HG03039 (cell line): ENCODE results near the gene STAT6.
A peak's percentile ranks its signal among the peaks of the same experiment; 100 is the strongest.
"Not testable (repeated sequence)": the region's sequence is repeated elsewhere in the genome, so short reads cannot be mapped to it uniquely, and the experiment has no call there.

ENCODE experiments used
- ATAC-seq: cut with Tn5 transposase; IDR thresholded peaks from one replicate; pipeline ENCODE4 v1.9.1; 2021; ENCODE audit warnings: mild to moderate bottlenecking, moderate library complexity; ENCODE audit not compliant: unreplicated experiment

Gene STAT6

DNA sequence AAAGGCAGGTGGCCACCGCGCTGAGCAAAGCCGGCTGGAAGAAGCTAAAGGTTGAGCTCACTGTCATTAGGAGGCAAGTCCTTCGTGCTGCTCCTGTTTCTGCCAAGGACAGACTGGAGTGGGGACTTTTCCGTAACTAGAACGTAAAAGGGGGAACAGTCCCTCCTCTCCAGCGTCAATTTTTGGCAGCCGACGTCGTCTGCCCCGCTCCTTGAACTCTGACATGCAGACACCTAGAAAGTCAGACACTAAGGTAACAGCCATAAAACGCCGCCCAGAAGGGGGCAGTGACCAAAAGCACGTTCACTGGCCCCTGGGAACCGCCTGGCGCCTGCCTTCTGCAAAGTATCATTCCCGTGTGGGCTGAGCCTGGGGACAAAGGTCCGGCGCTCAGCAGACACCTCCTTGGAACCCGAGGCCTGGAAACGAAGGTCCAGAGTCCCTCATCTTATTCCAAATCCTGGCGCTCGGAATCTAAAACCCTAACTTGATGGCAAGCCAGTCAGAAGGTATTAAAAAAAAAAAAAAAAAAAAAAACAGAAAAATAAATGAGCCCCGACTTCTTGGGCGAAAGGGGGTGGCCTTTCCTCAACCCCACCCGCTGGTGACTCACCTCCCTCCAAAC is 16.1 kb upstream of the STAT6 start:
- ATAC-seq, result no peak

DNA sequence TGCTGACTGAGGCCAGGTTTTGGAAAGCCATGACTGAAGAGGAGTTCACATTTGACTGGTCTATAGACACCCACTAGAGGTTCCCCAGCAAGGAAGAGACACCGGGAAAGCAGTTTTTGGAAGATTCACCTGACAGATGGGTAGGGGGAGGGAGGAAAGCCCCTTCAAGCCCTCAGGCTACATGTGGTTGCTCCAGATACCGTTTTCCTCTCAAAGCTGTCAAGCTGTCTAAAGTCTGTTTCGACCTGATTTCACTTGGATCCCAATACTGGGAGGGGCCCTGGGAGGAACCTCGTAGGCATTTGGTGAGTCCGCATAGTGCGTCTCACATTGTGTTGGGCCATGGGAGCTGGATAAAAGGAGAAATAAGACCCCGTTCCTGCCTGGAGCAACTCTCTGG is 15.4 kb upstream of the STAT6 start:
- no peak for ATAC-seq

DNA sequence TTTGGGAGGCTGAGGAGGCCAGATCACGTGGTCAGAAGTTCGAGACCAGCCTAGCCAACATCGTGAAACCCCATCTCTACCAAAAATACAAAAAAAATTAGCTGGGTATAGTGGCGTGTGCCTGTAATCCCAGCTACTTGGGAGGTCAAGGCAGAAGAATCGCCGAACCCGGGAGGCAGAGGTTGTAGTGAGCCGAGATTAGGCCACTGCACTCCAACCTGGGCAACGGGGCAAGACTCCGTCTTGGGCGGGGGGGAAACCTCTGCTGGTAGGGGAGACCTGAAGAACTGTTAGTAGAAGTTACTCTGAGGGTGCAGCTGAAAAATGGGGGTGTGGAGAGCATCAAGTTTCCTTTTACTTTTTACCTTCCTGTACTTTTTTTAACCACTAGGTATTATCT is 14.9 kb upstream of the STAT6 start:
- no peak for ATAC-seq

DNA sequence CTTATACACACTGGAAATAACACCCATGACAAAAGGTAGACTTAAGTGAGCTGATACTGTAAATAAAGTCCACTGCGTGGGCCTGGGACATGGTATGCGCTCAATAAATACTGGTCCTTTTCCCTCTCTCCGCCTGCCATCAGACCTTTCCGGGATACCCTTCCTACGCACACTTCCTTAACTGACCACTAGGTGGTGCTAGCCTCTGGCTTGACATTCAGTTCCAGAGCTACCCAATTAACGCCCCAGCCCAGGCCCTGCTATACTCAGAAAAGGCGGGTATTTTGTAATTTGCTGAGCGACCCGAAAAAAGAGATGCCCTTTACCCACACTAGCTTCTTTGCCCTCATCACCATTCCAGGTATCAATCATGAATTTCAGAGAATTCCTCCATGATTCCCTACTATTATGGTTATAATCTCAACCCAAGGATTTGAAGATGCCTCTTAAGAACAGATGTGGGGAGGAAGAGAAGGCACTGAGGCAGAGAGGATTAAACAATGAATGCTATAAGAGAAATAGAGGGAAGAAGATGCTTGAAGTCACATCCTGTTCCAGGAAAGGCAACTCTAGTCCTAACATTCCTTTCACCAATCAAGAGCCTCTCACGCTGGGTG is 13.2 kb upstream of the STAT6 start:
- ATAC-seq, result no peak

DNA sequence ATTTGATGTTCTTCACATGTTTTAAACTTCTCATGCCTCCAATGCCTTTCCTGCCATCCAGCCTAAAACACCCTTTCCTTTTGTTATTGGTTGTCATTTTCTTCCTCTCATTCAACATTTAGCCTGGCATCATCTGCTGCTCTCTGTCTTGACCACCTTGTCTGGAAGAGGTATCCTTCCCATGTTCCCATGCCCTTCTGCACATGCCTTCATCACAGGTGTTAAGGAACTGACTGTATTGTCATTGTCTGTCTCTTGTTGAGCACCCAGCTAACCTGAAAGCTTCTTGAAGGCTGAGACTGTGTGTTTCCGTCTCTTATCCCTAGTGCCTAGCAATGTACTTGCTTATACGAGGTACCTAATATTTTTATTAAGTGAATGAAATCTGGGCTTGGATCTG is 12.7 kb upstream of the STAT6 start:
- no peak for ATAC-seq

DNA sequence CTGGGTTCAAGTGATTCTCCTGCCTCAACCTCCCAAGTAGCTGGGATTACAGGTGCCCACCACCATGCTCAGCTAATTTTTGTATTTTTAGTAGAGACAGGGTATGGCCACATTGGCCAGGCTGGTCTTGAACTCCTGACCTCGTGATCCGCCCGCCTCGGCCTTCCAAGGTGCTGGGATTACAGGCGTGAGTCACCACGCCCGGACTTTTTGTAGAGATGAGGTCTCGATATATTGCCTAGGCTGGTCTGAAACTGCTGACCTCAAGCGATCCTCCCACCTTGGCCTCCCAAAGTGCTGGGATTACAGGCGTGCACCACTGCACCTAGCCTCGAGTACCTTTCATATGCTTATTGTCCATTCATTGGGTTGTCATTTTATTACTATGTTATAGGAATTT is 9.6 kb upstream of the STAT6 start:
- ATAC-seq, result not testable (repeated sequence)

DNA sequence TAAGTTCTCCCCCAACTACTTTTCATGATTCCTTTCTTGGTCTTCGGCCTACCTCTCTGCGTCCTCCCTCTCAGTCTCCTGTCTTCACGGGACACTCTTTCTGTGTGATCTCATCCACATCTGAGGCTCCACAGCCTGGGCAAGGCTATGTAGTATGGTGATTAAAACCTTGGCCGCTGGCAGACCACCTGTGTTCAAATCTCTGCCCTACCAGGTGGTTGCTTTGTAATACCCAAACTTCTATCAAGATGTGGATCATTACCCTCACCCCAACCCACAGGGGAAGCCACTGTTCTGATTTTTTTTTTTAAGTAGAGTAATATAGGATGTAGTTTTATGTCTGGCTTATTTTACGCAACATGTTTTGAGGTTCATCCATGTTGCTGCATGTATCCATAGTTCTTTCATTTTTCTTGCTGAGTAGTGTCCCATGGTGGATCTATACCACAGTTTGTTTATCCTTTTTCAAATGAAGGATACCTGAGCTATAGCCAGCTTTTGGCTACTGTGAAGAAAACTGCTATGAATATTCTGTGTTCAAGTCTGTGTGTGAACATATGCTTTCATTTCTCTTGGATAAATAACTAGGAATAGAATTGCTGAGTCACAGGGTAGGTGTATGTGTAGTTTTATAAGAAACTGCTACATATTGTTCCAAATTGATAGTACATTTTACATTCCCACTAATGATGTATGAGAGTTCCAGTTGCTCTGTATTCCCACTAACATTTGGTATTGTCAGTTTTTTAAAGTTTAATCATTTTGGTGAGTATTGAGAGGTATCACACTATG is 8.3 kb upstream of the STAT6 start:
- no peak for ATAC-seq

DNA sequence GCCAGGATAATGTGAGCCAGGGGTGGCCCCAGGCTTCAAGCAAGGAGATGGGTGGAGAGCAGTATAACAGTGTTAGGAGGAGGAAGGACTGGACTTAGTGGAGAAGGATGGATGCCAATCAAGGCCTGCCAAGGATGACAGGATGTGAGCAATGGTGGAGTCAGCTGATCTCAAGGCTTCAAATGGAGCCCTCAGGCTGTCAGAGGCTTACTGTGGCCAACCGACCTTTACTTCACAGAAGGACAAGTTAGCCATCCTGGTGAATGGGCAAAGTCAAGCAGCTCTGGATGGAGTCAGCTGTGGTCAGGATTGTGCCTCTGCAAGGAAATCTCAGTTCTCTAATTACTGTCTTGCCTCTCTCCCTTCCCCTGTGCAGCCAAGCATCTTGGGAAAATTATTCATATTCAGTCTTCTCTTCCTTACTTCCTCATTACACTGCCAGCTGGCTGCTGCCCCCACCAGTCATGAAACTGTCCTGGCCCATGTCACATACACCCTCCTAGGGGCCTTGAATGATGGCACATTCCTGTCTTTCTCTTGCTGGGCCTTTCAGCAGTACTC is 7.6 kb upstream of the STAT6 start:
- no peak for ATAC-seq

DNA sequence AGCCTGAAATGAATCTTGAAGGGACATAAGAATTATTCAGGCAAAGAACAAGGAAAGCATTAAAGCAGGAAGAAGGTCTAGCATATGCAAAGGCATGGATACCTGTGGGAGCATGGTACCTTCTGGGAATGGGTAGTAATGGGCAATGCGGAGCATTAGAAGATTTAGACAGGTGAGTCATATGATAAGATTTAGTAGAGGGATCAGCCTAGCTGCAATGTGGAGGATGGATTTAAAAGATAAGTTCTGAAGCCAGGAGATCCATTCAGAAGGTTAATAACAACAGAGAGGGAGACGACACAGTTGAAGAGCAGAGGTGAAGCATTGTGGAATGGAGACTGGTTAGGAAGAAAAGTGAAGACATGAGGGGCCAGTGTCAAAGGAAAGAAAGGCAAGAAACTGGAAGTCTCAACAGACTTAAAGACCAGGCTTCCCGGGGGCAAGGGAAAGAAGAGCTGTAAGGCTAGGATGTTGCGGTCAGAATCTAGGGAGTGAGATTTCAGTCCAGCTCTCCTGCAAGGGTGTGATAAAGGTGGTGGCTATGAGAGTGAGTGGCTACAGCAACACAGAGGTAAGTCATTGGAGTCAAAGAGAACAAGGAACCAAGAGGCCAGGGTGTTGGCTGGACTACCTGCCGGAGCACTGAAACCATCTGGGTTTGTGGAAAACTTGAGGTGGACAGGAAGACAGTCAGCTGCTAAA is 5.6 kb upstream of the STAT6 start:
- no peak for ATAC-seq

DNA sequence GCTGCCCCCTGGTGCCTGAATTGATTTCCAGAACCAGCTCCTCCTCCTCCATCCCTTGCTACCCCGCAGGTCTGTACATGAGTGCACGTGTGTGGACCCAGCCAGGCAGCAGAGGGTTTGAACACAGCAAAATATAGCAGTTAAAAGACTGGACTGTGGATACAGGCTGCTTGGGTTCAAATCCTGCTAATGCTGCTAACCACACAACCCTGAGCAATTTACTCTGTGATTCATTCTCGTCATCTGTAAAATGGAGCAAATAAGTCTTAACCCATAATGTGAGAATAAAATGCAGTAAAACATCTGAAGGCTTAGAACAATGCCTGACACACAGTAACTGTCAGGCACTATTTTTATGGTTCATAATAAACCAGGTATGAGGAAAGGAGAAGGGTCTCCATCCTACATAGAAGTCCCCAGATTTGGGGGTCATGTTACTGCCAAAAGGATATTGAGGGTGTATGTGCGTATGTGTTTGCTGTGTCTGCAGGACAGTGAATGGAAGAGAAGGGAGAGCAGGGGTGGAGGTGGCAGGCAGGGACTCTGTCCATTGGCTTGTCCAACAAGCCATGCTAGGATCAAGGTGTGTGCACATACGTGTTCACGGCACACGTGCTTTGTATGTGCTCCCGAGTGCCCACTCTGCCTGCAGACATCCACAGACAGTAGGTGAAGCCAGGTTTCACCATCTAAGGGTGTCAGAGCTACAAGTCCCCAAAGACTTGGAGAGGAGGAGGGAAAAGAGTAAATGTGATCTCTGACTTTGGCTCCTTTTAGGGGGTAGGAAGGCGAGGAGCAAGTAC is 1.5 kb upstream of the STAT6 start:
- ATAC-seq, result peak; percentile 46

DNA sequence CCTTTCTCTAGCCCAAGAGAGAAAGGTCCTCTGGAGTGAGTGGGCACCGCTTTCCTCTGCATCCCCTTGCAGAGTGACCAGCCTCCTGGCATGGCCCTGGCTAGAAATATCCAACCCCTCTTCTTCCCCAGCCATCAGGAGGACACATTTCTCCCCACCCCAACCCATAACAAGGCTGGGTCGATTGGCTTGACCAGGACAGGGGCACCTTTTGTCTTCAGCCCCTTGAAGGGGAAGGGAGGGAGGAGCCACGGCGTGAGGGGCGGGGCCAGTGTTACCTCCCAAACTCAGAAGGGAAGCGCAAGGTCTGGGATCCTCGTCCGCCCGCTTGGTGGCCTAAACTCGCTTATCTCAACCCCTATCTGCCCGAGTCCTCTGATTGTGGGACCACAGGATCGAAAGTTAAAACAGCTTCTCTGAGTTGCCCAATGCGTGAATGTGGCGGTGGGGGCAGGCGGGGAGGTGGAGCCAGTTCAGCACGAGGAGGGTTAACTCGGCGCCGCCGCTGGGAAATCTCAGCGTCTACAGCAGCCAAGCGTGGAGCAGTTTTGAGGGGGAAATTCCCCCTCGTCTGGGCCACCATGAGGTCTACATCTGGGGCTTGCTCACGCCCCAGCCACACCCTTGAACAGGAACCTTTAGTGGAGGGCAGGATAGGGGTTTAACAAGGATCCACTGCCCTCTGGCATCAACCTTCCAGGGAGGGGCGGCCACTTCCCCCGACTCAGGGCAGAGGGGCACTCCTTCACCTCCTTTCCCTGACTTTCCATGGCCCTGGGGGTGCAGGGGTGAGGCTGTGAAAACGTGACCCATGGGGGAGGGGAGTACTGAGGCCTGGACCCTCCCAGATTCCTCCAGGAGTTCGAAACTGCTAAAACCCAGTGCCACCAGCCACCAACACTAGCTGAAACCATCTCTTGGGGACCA is 795 bp downstream of the STAT6 start:
- no peak for ATAC-seq

DNA sequence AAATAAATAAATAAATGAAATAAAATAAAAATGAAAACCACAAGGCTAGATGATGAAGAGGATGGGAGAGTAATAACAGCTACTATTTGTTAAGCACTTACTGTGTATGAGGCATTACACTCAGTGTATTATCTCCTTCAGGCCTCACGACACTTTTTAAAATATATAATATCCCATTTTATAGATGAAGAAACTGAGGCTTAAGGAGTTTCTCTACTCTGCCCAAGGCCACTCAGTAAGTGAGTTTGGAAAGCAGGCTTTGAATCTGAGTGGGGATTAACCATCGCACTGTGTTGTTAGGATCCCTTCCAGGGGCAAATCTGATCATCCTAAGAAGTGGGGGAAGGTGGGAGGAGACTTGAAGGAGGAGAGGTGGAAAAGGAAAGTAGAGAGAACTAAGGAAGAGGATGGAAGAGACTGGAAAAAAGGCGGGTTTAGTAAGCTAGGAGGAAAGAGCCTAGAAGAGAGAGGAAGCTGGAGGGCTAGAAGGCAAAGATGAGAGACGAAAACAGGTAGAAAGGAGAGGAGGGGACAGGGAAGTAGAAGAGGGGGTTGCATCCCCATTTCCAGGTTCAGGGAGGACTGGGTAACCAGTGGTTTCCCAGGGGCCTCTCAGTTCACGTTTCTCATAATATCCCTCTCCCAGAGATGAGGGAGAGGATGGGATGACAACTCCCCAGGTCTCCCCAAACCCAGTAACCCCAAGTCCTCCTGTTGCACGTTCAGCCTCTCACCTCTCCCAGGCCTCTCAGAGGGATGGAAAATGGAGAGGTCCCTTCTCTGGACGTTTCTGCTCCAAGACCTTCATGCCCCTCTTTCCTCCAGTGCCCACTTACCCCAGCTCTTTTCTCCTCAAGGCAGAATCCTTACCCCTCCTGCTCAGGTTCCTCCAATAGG is 1.7 kb downstream of the STAT6 start:
- no peak for ATAC-seq

DNA sequence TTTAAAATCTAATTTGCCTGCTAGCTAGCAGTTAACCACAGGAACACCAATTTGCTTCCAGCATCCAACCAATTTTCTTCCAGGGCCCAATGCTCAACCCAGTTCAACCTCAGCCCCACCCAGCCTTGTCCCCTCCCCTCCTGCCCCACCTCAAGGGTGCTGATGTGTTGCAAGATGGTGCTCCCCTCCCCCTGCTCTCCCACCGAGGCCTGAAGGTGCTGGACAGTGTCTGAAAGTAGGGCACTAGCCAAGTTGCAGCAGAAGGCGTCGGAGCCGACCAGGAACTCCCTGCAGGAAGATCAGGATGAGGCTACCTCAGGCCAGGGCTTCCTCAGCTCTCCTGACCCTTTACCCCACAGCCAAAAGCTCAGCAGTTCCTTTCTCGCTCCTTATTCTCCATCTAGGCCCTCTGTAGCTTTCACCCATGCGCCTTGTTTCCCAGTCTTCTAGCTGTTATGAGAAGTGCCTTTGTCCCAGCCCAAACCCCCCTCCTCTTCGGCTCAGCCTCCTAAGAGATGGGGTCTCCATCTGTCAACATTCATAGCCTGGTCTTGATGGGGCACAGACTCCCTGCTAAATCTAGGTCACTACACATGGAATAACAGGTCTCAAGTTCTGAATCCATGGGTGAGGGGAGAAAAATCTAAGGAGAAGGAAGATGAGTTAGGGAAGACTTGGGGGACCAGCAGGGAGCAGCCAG is 3.6 kb downstream of the STAT6 start:
- no peak for ATAC-seq

DNA sequence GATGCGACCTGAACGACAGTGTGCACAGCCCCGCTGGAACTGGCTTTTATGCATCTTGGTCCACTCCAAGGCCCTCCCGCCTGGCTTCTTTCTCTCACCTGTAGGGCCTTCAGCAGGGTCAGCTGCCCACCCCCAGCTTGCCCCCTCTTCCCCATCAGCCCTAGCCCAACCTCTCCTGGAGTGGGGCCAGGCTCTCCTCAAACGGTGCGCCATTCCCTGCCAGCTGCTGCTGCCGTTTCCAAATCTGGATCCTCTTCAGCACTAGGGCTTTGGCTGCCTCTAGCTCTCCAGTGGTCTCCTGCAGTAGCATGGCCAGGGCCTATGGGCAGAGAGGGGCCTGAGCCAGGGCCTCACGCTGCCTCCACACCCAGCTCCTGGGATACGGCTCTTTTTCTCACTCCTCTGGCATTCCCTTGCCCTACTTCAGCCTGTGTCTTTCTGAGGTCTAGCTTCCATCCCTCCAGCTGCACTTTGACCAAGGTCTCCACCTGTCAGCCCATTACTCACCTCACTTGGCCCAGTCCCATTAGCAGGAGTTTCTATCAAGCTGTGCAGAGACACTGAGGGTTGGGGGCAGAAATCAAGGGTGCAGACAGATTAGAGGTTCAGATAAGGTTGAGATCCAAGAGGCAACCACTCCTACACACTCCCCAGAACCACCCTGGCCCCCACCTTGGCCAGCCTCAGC is 5.0 kb downstream of the STAT6 start:
- no peak for ATAC-seq

DNA sequence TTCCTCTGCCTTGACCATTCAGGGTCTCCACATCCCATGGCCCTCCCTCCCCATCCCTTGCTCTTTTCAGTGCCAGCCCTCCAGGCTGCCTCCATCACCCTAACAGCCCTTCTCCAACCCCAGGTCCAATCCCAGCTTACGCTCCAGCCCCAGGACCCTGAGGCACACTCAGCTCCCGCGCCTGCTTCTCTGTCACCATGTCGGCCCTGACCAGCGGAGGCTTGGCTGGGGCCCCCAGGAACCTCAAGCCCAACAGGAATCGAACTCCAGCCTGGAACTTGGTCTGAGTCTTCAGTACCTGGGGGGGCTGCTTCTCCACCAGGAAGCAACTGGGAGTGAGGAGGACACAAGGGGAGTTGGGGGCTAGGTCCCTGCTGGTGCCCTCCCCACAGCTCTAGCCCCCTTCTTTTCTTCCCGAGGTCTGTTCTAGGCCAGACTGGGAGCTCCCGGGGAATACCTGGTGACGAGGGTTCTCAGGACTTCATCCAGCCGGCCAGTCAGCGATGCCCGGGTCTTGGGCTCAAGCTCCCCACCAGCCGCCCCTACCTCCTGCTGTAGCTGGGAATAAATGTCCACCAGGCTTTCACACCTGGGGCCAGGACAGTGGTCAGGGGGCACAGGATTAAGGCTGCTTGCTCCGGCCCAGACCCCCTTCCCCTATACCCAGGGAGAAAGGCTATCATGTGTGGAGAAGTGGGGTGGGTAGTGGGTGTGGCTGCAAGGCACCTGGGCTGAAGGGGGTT is 6.0 kb downstream of the STAT6 start:
- no peak for ATAC-seq

DNA sequence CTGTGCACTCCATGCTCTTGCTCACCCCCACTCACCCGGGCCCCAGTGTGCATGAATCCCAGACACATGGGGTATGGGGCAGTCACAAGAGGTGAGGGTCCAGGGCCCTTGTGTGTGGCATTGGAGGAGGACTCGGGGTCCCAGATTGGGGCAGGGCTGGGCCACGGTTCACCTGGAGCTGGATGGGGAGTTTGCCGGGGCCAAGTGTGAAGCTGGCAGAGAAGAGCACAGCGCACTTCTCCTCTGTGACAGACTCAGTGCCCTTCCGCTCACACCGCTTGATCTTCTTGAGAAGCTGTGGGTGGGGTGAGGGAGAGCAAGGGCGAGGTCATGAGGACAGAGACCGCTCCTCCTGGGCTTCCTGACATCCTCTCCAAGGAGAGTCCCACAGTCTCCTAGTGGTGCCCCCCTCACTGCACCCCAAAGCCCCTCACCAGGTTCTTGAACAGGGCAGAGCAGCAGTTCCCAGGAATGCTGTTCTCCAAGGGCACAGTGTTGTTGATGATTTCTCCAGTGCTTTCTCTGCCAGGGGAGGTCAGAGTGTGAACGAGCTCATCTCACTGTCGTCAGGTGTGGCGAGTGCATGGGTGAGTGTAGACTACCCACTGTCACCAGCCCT is 6.8 kb downstream of the STAT6 start:
- no peak for ATAC-seq
